GM12891 (cell line): ENCODE data around the gene USP34.

ENCODE experiments used
- POLR2A ChIP-seq: IDR thresholded peaks from 2 replicates; pipeline ENCODE4 v1.6.1; 2011; ENCODE audit warnings: low read depth, low read length, control low read depth
- POLR2AphosphoS5 ChIP-seq: IDR thresholded peaks from 2 replicates; pipeline ENCODE4 v1.6.1; 2011; ENCODE audit warnings: low read depth, low read length, control low read depth
- TAF1 ChIP-seq: IDR thresholded peaks from 2 replicates; pipeline ENCODE4 v1.6.1; 2011; ENCODE audit warnings: low read depth, low read length, control low read depth

- no peak for TF ChIP-seq POLR2A
- TF ChIP-seq POLR2AphosphoS5, result no peak
- no peak for TF ChIP-seq TAF1
Measured at GRCh38 chr2:61334466-61334865, 136.4 kb downstream of the USP34 start.
